ENCODE results near the gene DDX10. TPM values are rescaled to one million over a fixed set of nuclear protein-coding genes. Genes with fewer than 3 reads are reported as not detected.

Gene DDX10
- total RNA-seq, 1 experiment from 2014 or later, result 48.3 TPM

GRCh38 chr11:108904480-108904879 is 239.6 kb downstream of the DDX10 start:
- no peaks in the 10 kb centered on the region for H3K9me3 Mint-ChIP-seq
- Histone ChIP-seq H3K4me2 (ENCODE audit: insufficient read depth, insufficient read length, low read length) (no peak overlapping the region), H3K14ac (ENCODE audit: insufficient read depth, low read length) (no peak overlapping the region), H4K20me1 (ENCODE audit: control insufficient read depth, insufficient read depth, insufficient read length) (no peaks in the 10 kb centered on the region), H3K9ac (ENCODE audit: extremely low read depth, insufficient read length, low read length) (no peak overlapping the region), H4K5ac (ENCODE audit: insufficient read length, low read depth, low read length) (no peak overlapping the region), H3K27ac (ENCODE audit: insufficient read length, low read depth, low read length) (no peak overlapping the region), H3T11ph (ENCODE audit: low read length) (no peak overlapping the region), H3K23me2 (ENCODE audit: insufficient read length, low read depth, low read length, poor library complexity, severe bottlenecking) (no peaks in the 10 kb centered on the region), H3K4me1 (ENCODE audit: insufficient read depth, low read length) (no peaks in the 10 kb centered on the region; the same call in 1 of the 2 replicates), H2BK120ac (ENCODE audit: low read depth, low read length, poor library complexity, severe bottlenecking) (no peak overlapping the region), H2BK12ac (ENCODE audit: insufficient read length, low read depth, low read length) (no peak overlapping the region), H4K8ac (replicated peaks; ENCODE audit: insufficient read length, low read depth, low read length) (no peak overlapping the region), H4K91ac (ENCODE audit: insufficient read length, low read depth, low read length) (no peak overlapping the region), H2AFZ (ENCODE audit: low read length) (no peak overlapping the region), H3K27me3 (ENCODE audit: insufficient read depth, low read length) (no peaks in the 10 kb centered on the region), H3K23ac (ENCODE audit: insufficient read length, low read depth, low read length) (no peak overlapping the region), H3K18ac (ENCODE audit: insufficient read length, low read depth, low read length) (no peak overlapping the region), H3K4ac (ENCODE audit: low read depth, low read length) (no peak overlapping the region), H3K79me1 (ENCODE audit: insufficient read depth, low read depth, low read length, poor library complexity, severe bottlenecking) (no peaks in the 10 kb centered on the region), H3K56ac (ENCODE audit: insufficient read length, low read depth, low read length) (no peak overlapping the region), H2BK20ac (ENCODE audit: low read depth, low read length, poor library complexity, severe bottlenecking) (no peak overlapping the region), H2BK5ac (ENCODE audit: insufficient read length, low read length) (no peak overlapping the region), H2BK15ac (ENCODE audit: low read depth, low read length) (no peak overlapping the region), H3K79me2 (ENCODE audit: insufficient read depth, low read length) (no peaks in the 10 kb centered on the region), H3K9me3 (ENCODE audit: control insufficient read depth, low read depth, low read length) (no peaks in the 10 kb centered on the region), H2AK5ac (ENCODE audit: insufficient read length, low read length) (no peak overlapping the region)
- TF ChIP-seq, protein P1, sequence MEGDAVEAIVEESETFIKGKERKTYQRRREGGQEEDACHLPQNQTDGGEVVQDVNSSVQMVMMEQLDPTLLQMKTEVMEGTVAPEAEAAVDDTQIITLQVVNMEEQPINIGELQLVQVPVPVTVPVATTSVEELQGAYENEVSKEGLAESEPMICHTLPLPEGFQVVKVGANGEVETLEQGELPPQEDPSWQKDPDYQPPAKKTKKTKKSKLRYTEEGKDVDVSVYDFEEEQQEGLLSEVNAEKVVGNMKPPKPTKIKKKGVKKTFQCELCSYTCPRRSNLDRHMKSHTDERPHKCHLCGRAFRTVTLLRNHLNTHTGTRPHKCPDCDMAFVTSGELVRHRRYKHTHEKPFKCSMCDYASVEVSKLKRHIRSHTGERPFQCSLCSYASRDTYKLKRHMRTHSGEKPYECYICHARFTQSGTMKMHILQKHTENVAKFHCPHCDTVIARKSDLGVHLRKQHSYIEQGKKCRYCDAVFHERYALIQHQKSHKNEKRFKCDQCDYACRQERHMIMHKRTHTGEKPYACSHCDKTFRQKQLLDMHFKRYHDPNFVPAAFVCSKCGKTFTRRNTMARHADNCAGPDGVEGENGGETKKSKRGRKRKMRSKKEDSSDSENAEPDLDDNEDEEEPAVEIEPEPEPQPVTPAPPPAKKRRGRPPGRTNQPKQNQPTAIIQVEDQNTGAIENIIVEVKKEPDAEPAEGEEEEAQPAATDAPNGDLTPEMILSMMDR (conservative IDR thresholded peaks at IDR 0.05), result no peak
- H3K36me3 Mint-ChIP-seq (ENCODE audit: insufficient read depth in 1 of 3, low read depth in 3 of 3), result no peaks in the 10 kb centered on the region
- no peak overlapping the region for H3K27ac Mint-ChIP-seq
- H3K27me3 Mint-ChIP-seq (ENCODE audit: low read depth), result no peaks in the 10 kb centered on the region
- DNase-seq, result no peak
- no peak overlapping the region for H3K4me3 Mint-ChIP-seq
- H3K4me1 Mint-ChIP-seq, result peaks cover 3 to 6% of the 10 kb centered on the region in 2 experiments; a peak in 3 of 4 replicates
- no CpG with 5 or more reads among the region's 1 CpG for WGBS (ENCODE audit: extremely low coverage, insufficient read length, low lambda C conversion rate)
